Ishikawa (cell line): ENCODE data around the gene KRTCAP2.

Experiments
- CEBPB ChIP-seq: IDR thresholded peaks from 2 replicates; pipeline ENCODE4 v1.6.1; 2012
- CREB1 ChIP-seq: IDR thresholded peaks from 2 replicates; pipeline ENCODE4 v1.6.1; 2012; ENCODE audit warnings: low read depth
- EGR1 ChIP-seq: IDR thresholded peaks from 2 replicates; pipeline ENCODE4 v1.6.1; 2012
- EP300 ChIP-seq: IDR thresholded peaks from 2 replicates; pipeline ENCODE4 v1.6.1; 2012; ENCODE audit warnings: borderline replicate concordance
- FOXM1 ChIP-seq: IDR thresholded peaks from 2 replicates; pipeline ENCODE4 v1.6.1; 2012; ENCODE audit warnings: low read depth, borderline replicate concordance
- NFIC ChIP-seq: IDR thresholded peaks from 2 replicates; pipeline ENCODE4 v1.6.1; 2012
- RAD21 ChIP-seq: IDR thresholded peaks from 2 replicates; pipeline ENCODE4 v1.6.1; 2012; ENCODE audit warnings: low read depth
- REST ChIP-seq: IDR thresholded peaks from 2 replicates; pipeline ENCODE4 v1.6.1; 2012; ENCODE audit warnings: low read depth, mild to moderate bottlenecking
- TAF1 ChIP-seq: IDR thresholded peaks from 2 replicates; pipeline ENCODE4 v1.6.1; 2012; ENCODE audit warnings: low read depth, mild to moderate bottlenecking
- TCF12 ChIP-seq: IDR thresholded peaks from 2 replicates; pipeline ENCODE4 v1.6.1; 2012; ENCODE audit warnings: low read depth
- TEAD4 ChIP-seq: IDR thresholded peaks from 2 replicates; pipeline ENCODE4 v1.6.1; 2012
- YY1 ChIP-seq: IDR thresholded peaks from 2 replicates; pipeline ENCODE4 v1.6.1; 2012; ENCODE audit warnings: low read depth
- ZBTB7A ChIP-seq: IDR thresholded peaks from 2 replicates; pipeline ENCODE4 v1.6.1; 2012; ENCODE audit warnings: low read depth
- TF ChIP-seq, protein P1 (sequence below): IDR thresholded peaks from 2 replicates; pipeline ENCODE4 v1.6.1; 2012
- TF ChIP-seq, protein P2 (sequence below): IDR thresholded peaks from 2 replicates; pipeline ENCODE4 v1.6.1; 2012

Gene KRTCAP2

GRCh38 chr1:155206891-155207805 lies 34.0 kb upstream of the KRTCAP2 start:
- TF ChIP-seq CREB1 (no peak), TEAD4 (no peak), YY1 (0 out of 2 replicates have a peak, but pooled peaks have one; percentile 24), RAD21 (peak; percentile 75)

GRCh38 chr1:155205969-155206593 lies 33.0 kb upstream of the KRTCAP2 start:
- TF ChIP-seq, protein P1, sequence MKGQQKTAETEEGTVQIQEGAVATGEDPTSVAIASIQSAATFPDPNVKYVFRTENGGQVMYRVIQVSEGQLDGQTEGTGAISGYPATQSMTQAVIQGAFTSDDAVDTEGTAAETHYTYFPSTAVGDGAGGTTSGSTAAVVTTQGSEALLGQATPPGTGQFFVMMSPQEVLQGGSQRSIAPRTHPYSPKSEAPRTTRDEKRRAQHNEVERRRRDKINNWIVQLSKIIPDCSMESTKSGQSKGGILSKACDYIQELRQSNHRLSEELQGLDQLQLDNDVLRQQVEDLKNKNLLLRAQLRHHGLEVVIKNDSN: no peak
- no peak for TF ChIP-seq TAF1
- no peak for TF ChIP-seq TEAD4
- TF ChIP-seq CREB1: no peak
- no peak for TF ChIP-seq NFIC
- TF ChIP-seq REST: no peak
- no peak for TF ChIP-seq CEBPB
- no peak for TF ChIP-seq EP300
- TF ChIP-seq RAD21: no peak
- TF ChIP-seq EGR1: no peak
- TF ChIP-seq FOXM1: no peak
- TF ChIP-seq, protein P2, sequence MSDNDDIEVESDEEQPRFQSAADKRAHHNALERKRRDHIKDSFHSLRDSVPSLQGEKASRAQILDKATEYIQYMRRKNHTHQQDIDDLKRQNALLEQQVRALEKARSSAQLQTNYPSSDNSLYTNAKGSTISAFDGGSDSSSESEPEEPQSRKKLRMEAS: no peak
- no peak for TF ChIP-seq YY1
- TF ChIP-seq ZBTB7A: no peak
- TF ChIP-seq TCF12: no peak

DNA sequence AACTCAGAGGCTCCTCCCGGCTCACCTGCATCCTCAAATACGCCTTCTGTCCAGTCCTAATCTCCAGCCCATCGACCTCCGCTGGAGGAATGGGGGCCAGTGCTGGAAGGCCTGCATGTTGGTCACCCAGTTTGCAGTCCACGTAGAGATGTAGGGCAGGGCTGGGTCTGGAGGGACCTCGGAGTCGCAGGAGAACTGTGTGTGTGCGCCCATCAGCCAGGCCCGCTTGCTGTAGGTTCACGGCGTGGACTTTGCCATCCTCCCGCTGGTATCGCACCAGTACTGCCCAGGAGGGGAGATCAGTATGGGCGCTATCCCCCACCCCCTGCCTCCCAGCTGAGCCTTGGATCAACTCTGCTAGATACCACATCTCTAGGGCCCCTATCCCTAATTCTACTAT lies 31.9 kb upstream of the KRTCAP2 start:
- TF ChIP-seq, protein P2: no peak
- no peak for TF ChIP-seq FOXM1
- no peak for TF ChIP-seq CEBPB
- no peak for TF ChIP-seq EP300
- no peak for TF ChIP-seq RAD21
- TF ChIP-seq TCF12: no peak
- TF ChIP-seq ZBTB7A: no peak
- TF ChIP-seq, protein P1: no peak
- TF ChIP-seq YY1: no peak
- TF ChIP-seq REST: no peak
- no peak for TF ChIP-seq CREB1
- TF ChIP-seq TAF1: no peak
- TF ChIP-seq NFIC: no peak
- TF ChIP-seq EGR1: no peak
- TF ChIP-seq TEAD4: no peak

GRCh38 chr1:155202731-155203515 lies 29.8 kb upstream of the KRTCAP2 start:
- TF ChIP-seq REST: no peak
